ENCODE results near the gene JAGN1. TPM values are rescaled to one million over a fixed set of nuclear protein-coding genes. Genes with fewer than 3 reads are reported as not detected.
"Not testable (repeated sequence)": the region's sequence is repeated elsewhere in the genome, so short reads cannot be mapped to it uniquely, and the experiment has no call there.

The JAGN1 gene
- total and polyA plus RNA-seq, 8 donors = 16.3 to 27.1 (median 21.9) TPM

DNA sequence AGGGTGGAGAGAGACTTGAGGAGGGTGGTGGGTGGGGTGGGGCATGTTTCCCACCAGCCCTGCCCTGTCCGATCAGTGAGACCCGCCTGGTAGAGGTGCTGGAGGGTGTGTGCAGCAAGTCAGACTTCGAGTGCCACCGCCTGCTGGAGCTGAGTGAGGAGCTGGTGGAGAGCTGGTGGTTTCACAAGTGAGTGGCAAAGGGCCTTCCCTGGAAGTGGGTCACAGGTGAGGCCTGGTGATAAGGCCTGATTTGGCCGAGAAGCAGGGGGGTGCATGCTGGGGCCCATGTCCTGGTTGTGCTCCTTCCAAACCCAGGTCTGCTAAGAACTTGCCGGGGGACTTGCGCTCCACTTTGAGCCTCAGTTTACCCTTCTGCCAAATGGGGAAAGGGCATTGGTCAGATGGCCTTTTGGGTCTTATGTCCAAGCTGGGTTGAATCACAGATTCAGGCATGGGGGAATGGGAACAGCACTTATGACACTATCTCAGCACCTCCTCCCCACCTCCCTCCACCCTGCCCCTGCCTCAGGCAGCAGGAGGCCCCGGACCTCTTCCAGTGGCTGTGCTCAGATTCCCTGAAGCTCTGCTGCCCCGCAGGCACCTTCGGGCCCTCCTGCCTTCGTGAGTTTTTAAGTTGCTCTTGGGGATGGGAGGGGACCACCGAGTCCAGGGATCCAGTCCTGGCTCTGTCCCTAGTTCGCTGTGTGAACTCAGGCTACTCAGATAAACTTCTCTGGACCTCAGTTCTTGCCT, 47.3 kb downstream of the JAGN1 start:
- 91 to 93% methylated on average over 13 of the region's 13 CpGs for WGBS, 2 donors
- DNase-seq (no peak), ATAC-seq (no peak), FAIRE-seq (no peak)
- TF ChIP-seq, protein P1, sequence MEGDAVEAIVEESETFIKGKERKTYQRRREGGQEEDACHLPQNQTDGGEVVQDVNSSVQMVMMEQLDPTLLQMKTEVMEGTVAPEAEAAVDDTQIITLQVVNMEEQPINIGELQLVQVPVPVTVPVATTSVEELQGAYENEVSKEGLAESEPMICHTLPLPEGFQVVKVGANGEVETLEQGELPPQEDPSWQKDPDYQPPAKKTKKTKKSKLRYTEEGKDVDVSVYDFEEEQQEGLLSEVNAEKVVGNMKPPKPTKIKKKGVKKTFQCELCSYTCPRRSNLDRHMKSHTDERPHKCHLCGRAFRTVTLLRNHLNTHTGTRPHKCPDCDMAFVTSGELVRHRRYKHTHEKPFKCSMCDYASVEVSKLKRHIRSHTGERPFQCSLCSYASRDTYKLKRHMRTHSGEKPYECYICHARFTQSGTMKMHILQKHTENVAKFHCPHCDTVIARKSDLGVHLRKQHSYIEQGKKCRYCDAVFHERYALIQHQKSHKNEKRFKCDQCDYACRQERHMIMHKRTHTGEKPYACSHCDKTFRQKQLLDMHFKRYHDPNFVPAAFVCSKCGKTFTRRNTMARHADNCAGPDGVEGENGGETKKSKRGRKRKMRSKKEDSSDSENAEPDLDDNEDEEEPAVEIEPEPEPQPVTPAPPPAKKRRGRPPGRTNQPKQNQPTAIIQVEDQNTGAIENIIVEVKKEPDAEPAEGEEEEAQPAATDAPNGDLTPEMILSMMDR (IDR thresholded peaks at IDR 0.05) = no peak
- no peak overlapping the region for H3K4me3 ChIP-seq
- intact Hi-C loops (cut with DNase I) = no loop called here
- no peak overlapping the region for H3K27ac ChIP-seq
- H3K9me3 ChIP-seq = no peaks in the 10 kb centered on the region
- H3K4me1 ChIP-seq = peaks cover 0 to 17% (median 13%) of the 10 kb centered on the region in 3 donors
- no peaks in the 10 kb centered on the region for H3K36me3 ChIP-seq
- no peaks in the 10 kb centered on the region for H3K27me3 ChIP-seq

DNA sequence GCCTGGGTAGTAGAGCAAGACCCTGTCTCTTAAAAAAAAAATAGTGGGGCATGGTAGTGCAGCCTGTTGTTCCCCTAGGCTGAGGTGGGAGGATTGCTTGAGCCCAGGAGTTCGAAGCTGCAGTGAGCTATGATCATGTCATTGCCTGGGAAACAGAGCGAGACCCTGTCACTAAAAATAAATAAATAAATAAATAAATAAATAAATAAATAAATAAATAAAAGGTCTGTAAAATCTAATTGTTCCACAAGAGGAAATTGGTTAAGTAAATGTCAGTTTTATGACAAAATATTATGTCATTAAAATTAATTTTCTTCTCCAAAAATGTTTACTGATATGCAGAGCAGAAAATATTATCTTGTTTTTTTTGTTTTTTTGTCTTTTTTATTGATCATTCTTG, 48.6 kb downstream of the JAGN1 start:
- Histone ChIP-seq H3K27ac (no peak overlapping the region), H3K36me3 (no peaks in the 10 kb centered on the region), H3K4me3 (no peak overlapping the region), H3K4me1 (peaks cover 0 to 17% (median 13%) of the 10 kb centered on the region in 3 donors), H3K27me3 (no peaks in the 10 kb centered on the region), H3K9me3 (no peaks in the 10 kb centered on the region)
- no peak for DNase-seq
- 92 to 96% methylated on average over 2 of the region's 2 CpGs for WGBS, 2 donors
- ATAC-seq = no peak
- FAIRE-seq = no peak
- intact Hi-C loops (cut with DNase I) = no loop called here
- TF ChIP-seq, protein P1 (IDR thresholded peaks at IDR 0.05) = no peak

DNA sequence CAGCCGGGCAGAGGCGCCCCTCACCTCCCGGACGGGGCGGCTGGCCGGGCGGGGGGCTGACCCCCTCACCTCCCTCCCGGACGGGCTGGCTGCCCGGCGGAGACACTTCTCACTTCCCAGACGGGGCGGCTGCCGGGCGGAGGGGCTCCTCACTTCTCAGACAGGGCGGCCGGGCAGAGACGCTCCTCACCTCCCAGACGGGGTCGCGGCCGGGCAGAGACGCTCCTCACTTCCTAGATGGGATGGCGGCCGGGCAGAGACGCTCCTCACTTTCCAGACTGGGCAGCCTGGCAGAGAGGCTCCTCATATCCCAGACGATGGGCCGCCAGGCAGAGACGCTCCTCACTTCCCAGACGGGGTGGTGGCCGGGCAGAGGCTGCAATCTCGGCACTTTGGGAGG, 49.5 kb downstream of the JAGN1 start:
- not testable (repeated sequence) for H3K4me3 ChIP-seq, H3K27ac ChIP-seq, H3K9me3 ChIP-seq, ATAC-seq, H3K27me3 ChIP-seq, FAIRE-seq, DNase-seq, H3K36me3 ChIP-seq
- peaks cover 0 to 13% (median 7%) of the 10 kb centered on the region in 3 donors for H3K4me1 ChIP-seq
- 92 to 96% methylated on average over 19 to 31 of the region's 32 CpGs for WGBS, 2 donors
- intact Hi-C loops (cut with DNase I) = loop anchor here in 1 of 3 donors (10.0 kb wide), 1 partner anchor 285 kb away; no protein-coding TSS in a partner anchor

DNA sequence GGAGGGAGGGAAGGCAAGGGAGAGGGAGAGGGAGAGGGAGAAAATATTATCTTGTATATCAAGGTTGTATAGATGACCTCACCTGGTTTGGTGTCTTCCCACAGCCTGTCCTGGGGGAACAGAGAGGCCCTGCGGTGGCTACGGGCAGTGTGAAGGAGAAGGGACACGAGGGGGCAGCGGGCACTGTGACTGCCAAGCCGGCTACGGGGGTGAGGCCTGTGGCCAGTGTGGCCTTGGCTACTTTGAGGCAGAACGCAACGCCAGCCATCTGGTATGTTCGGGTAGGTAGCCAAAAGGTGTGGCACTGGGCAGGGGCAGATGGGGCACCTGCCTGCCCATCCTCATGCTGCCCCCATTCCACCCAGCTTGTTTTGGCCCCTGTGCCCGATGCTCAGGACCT, 50.3 kb downstream of the JAGN1 start:
- Histone ChIP-seq H3K4me3 (no peak overlapping the region), H3K4me1 (peaks cover 0 to 9% (median 0%) of the 10 kb centered on the region in 3 donors), H3K9me3 (no peaks in the 10 kb centered on the region), H3K27ac (no peak overlapping the region), H3K27me3 (no peaks in the 10 kb centered on the region), H3K36me3 (no peaks in the 10 kb centered on the region)
- TF ChIP-seq, protein P1 (IDR thresholded peaks at IDR 0.05) = no peak
- FAIRE-seq (no peak), DNase-seq (no peak), ATAC-seq (no peak)
- WGBS, 2 donors = 92 to 95% methylated on average over 9 to 10 of the region's 10 CpGs
- intact Hi-C loops (cut with DNase I) = loop anchor here in 1 of 3 donors (10.0 kb wide), 1 partner anchor 284 kb away; no protein-coding TSS in a partner anchor

DNA sequence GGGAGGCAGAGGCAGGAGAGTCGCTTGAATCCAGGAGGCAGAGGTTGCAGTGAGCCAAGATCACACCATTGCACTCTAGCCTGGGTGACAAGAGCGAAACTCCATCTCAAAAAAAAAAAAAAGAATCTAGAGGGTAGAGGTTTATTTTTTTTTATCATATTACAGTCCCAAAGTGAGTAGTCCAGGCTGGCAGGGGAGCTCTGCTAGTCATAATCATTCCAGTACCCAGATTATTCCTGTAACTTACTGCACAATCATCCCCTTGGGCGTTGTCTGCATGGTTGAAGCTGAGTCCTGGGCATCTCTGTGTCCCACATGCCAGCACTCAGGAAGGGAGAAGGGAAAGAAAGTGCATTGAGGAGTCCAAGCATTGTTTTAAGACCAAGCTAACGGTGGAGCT, 51.8 kb downstream of the JAGN1 start:
- intact Hi-C loops (cut with DNase I) = loop anchor here in 1 of 3 donors (10.0 kb wide), 1 partner anchor 283 kb away; no protein-coding TSS in a partner anchor
- H3K9me3 ChIP-seq = no peaks in the 10 kb centered on the region
- WGBS, 2 donors = 88 to 89% methylated on average over 4 of the region's 4 CpGs
- ATAC-seq = no peak
- no peaks in the 10 kb centered on the region for H3K27me3 ChIP-seq
- DNase-seq = no peak
- FAIRE-seq = no peak
- no peak overlapping the region for H3K27ac ChIP-seq
- no peak overlapping the region for H3K4me3 ChIP-seq
- TF ChIP-seq, protein P1 (IDR thresholded peaks at IDR 0.05) = no peak
- no peaks in the 10 kb centered on the region for H3K36me3 ChIP-seq
- H3K4me1 ChIP-seq = no peaks in the 10 kb centered on the region

Measured in pancreas (tissue), 10 donors.